Measurements from ENCODE around the gene RASGEF1C.

The RASGEF1C gene

DNA sequence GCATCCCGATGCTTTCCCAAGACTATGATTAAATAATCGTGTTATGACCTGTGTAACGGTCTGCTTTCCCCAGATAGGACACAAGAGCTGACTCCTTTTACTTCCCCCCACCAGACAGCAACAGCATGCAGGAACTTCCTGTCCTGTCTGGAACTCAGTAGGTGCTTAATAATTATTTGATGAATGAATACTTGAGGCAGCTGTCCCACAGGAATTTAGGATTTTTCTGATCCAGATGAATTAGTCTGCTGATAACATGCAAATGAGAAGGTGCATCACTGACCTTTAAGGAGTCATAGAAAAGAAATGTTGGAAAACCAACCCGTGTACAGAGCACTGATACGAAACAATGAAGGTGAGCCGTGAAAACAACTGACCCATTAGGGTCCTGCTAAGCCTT is 149.7 kb downstream of the RASGEF1C start (continued):
- TF ChIP-seq, protein P1, sequence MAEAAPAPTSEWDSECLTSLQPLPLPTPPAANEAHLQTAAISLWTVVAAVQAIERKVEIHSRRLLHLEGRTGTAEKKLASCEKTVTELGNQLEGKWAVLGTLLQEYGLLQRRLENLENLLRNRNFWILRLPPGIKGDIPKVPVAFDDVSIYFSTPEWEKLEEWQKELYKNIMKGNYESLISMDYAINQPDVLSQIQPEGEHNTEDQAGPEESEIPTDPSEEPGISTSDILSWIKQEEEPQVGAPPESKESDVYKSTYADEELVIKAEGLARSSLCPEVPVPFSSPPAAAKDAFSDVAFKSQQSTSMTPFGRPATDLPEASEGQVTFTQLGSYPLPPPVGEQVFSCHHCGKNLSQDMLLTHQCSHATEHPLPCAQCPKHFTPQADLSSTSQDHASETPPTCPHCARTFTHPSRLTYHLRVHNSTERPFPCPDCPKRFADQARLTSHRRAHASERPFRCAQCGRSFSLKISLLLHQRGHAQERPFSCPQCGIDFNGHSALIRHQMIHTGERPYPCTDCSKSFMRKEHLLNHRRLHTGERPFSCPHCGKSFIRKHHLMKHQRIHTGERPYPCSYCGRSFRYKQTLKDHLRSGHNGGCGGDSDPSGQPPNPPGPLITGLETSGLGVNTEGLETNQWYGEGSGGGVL (tag by site-specific recombination; IDR thresholded peaks at IDR 0.05): no peak
- TF ChIP-seq ZNF510 (tag by site-specific recombination; IDR thresholded peaks at IDR 0.05; ENCODE audit: insufficient replicate concordance) (no peak), ZNF324 (tag by site-specific recombination; IDR thresholded peaks at IDR 0.05) (no peak)

- Histone ChIP-seq H3K27ac (ENCODE audit: extremely low read depth, low read depth, low read length) (no peak overlapping the region), H3K36me3 (ENCODE audit: control insufficient read depth in 2 of 2, insufficient read depth in 1 of 2, low read length in 2 of 2) (no peaks in the 10 kb centered on the region), H3K4me1 (ENCODE audit: control insufficient read depth, insufficient read depth, low read length) (0 out of 2 replicates have a peak, but pooled peaks cover 7% of the 10 kb centered on the region), H3K4me3 (ENCODE audit: low read depth, low read length) (no peak overlapping the region), H3K9me3 (ENCODE audit: control insufficient read depth, insufficient read depth, low read depth, low read length) (no peaks in the 10 kb centered on the region)
- TF ChIP-seq SCRT1 (tag by site-specific recombination; IDR thresholded peaks at IDR 0.05; ENCODE audit: borderline replicate concordance) (peak; percentile 20; the same call in 1 of the 2 replicates), ZNF155 (tag by site-specific recombination; IDR thresholded peaks at IDR 0.05) (no peak), SCRT2 (tag by site-specific recombination; IDR thresholded peaks at IDR 0.05) (peak; percentile 77)
- ChIA-PET CTCF (no interaction called here), POLR2A (no interaction called here)
Measured at GRCh38 chr5:180056153-180056552, 152.9 kb downstream of the RASGEF1C start.

DNA sequence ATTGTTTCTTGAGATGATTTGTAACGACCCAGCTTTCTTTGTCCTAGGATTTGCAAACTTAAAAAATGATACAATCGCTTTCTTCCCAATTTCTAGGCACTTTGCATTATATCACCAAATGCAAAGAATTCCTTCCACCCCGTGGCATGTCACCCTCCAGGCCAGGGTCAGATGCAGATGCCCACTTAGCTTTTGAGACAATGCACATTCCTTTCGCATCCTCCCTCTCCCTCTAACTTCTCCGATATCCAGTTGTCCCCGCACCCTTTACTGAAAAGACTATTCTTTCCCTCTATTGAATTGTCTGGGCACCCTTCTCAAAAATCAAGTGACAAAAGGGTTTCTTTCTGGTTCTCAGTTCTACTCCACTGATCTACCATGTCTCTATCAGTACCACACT is 154.8 kb downstream of the RASGEF1C start:
- TF ChIP-seq ZNF426 (tag by site-specific recombination; IDR thresholded peaks at IDR 0.05) (no peak), ZNF202 (tag by site-specific recombination; IDR thresholded peaks at IDR 0.05; ENCODE audit: borderline replicate concordance) (no peak), ZNF37A (tag by site-specific recombination; IDR thresholded peaks at IDR 0.05) (no peak), KLF10 (tag by site-specific recombination; IDR thresholded peaks at IDR 0.05) (no peak), ZFP41 (tag by site-specific recombination; IDR thresholded peaks at IDR 0.05; ENCODE audit: borderline replicate concordance) (no peak), PRDM1 (tag by site-specific recombination; IDR thresholded peaks at IDR 0.05) (no peak), ZNF843 (tag by site-specific recombination; IDR thresholded peaks at IDR 0.05) (no peak)
- TF ChIP-seq, protein P1 (tag by site-specific recombination; IDR thresholded peaks at IDR 0.05): no peak
- CTCF ChIA-PET: no interaction called here
- Histone ChIP-seq H3K4me3 (ENCODE audit: low read depth, low read length) (no peak overlapping the region), H3K4me1 (ENCODE audit: control insufficient read depth, insufficient read depth, low read length) (peaks cover 9% of the 10 kb centered on the region), H3K36me3 (ENCODE audit: control insufficient read depth in 2 of 2, insufficient read depth in 1 of 2, low read length in 2 of 2) (no peaks in the 10 kb centered on the region), H3K27ac (ENCODE audit: extremely low read depth, low read depth, low read length) (no peak overlapping the region), H3K9me3 (ENCODE audit: control insufficient read depth, insufficient read depth, low read depth, low read length) (no peaks in the 10 kb centered on the region)
- POLR2A ChIA-PET: no interaction called here

DNA sequence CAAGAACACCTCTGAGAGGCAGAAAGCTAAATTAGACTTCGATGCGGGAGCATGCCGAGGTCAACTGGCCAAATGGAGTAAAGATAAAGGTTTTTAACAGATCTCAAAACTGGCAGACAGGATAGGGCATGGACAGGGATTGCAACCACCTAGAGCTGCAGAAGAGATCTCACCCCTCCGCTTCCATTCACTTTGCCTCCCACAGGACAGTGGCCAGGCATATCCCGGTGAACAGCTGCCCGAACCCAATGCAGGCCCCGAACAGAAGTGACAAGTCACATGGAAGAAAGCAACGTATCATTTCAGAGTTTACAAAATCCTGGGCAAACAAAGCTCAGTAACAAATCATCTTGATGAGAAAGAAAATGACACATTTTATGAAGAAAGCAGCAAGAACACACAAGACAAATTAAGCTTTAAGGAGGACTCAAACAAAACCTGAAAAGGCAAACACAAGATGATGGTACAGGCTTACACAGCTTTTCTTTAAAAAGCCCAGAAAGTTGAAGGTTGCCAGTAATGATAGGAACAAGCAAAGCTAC is 155.9 kb downstream of the RASGEF1C start:
- no peak overlapping the region for H3K4me3 ChIP-seq (ENCODE audit: low read depth, low read length)
- no peaks in the 10 kb centered on the region for H3K9me3 ChIP-seq (ENCODE audit: control insufficient read depth, insufficient read depth, low read depth, low read length)
- ChIA-PET CTCF (no interaction called here), POLR2A (no interaction called here)
- H3K36me3 ChIP-seq (ENCODE audit: control insufficient read depth in 2 of 2, insufficient read depth in 1 of 2, low read length in 2 of 2): no peaks in the 10 kb centered on the region
- no peak overlapping the region for H3K27ac ChIP-seq (ENCODE audit: extremely low read depth, low read depth, low read length)
- H3K4me1 ChIP-seq (ENCODE audit: control insufficient read depth, insufficient read depth, low read length): peaks cover 16% of the 10 kb centered on the region
- TF ChIP-seq FEZF1 (tag by site-specific recombination; IDR thresholded peaks at IDR 0.05) (0 out of 2 replicates have a peak, but pooled peaks have one; percentile 17), PBX3 (CRISPR knock-in tag; IDR thresholded peaks at IDR 0.05) (no peak), ZSCAN30 (tag by site-specific recombination; IDR thresholded peaks at IDR 0.05) (no peak), ZNF211 (tag by site-specific recombination; IDR thresholded peaks at IDR 0.05; ENCODE audit: low read depth) (no peak), YY2 (tag by site-specific recombination; IDR thresholded peaks at IDR 0.05) (no peak), ZNF133 (tag by site-specific recombination; IDR thresholded peaks at IDR 0.05) (no peak), ZSCAN4 (tag by site-specific recombination; IDR thresholded peaks at IDR 0.05) (no peak)
- TF ChIP-seq, protein P1 (tag by site-specific recombination; IDR thresholded peaks at IDR 0.05): no peak
